ENCODE measurements around the gene SORCS3.

Gene SORCS3

DNA sequence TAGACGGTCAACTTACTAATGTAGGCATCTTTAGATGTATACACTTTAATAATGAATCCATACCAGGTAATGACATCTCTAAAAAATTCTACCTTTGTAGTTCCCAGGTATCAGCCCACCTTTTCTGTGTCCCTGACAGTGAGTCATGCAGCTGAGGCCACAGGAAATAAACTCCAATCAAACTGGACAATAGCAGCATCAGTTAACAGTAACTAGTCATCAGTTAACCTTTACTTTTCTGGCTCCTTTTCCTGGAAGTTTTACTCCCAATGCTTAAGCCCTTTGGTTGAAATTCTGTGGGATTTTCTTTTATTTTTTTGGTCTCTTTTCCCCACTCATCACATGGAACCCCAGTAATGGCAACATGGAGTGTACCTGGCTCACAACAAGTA is 617.6 kb downstream of the SORCS3 start:
- TF ChIP-seq, protein P1, sequence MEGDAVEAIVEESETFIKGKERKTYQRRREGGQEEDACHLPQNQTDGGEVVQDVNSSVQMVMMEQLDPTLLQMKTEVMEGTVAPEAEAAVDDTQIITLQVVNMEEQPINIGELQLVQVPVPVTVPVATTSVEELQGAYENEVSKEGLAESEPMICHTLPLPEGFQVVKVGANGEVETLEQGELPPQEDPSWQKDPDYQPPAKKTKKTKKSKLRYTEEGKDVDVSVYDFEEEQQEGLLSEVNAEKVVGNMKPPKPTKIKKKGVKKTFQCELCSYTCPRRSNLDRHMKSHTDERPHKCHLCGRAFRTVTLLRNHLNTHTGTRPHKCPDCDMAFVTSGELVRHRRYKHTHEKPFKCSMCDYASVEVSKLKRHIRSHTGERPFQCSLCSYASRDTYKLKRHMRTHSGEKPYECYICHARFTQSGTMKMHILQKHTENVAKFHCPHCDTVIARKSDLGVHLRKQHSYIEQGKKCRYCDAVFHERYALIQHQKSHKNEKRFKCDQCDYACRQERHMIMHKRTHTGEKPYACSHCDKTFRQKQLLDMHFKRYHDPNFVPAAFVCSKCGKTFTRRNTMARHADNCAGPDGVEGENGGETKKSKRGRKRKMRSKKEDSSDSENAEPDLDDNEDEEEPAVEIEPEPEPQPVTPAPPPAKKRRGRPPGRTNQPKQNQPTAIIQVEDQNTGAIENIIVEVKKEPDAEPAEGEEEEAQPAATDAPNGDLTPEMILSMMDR (IDR thresholded peaks at IDR 0.05): no peak
- H3K4me3 ChIP-seq (ENCODE audit: low read depth in 1 of 2, low read length in 1 of 2): no peak overlapping the region
- H3K27me3 ChIP-seq: no peaks in the 10 kb centered on the region
- no peaks in the 10 kb centered on the region for H3K9me3 ChIP-seq
- H3K36me3 ChIP-seq: no peaks in the 10 kb centered on the region
- H3K4me1 ChIP-seq (ENCODE audit: control insufficient read depth in 1 of 2, insufficient read depth in 1 of 2, low read depth in 1 of 2, low read length in 1 of 2): no peaks in the 10 kb centered on the region
- H3K27ac ChIP-seq: no peak overlapping the region

DNA sequence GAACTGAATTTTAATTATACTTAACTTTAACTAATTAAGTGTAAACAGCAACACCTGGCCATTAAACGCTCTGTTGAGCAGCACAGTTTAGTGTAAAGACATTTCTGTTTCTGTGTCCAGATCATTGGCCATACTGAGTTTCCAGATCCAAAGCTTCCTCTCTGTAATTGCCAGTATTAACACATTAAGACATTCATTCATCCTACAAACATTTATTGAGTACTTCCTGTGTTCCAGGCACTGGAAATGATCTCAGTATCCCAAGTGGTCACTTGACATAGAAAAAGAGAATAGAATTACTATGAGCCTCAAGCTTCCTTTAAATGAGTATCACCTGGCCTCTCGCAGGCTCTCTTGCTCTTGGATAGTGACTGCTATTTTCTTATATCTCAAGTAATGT is 618.1 kb downstream of the SORCS3 start:
- H3K27me3 ChIP-seq: no peaks in the 10 kb centered on the region
- H3K9me3 ChIP-seq: no peaks in the 10 kb centered on the region
- TF ChIP-seq, protein P1 (IDR thresholded peaks at IDR 0.05): no peak
- H3K27ac ChIP-seq: no peak overlapping the region
- no peak overlapping the region for H3K4me3 ChIP-seq (ENCODE audit: low read depth in 1 of 2, low read length in 1 of 2)
- no peaks in the 10 kb centered on the region for H3K4me1 ChIP-seq (ENCODE audit: control insufficient read depth in 1 of 2, insufficient read depth in 1 of 2, low read depth in 1 of 2, low read length in 1 of 2)
- no peaks in the 10 kb centered on the region for H3K36me3 ChIP-seq

DNA sequence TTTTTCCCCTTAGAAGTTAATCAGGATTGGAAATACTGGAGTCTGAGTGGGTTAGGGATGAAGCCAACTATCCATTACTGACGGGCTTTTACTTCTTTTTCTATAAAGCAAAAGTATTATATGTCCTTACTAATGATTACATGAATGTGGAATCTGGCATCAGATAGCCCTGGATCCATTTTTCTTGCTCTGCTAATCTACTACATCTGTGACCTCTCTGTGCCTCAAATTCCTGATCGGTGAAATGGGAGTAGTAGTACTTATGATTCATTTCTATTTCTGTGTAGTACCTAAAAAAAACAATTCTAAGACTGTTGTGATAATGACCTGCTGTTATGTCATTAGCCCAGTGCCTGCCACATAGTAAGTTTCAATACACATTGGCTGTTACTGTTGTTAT is 621.6 kb downstream of the SORCS3 start:
- H3K4me1 ChIP-seq (ENCODE audit: control insufficient read depth in 1 of 2, insufficient read depth in 1 of 2, low read depth in 1 of 2, low read length in 1 of 2): no peaks in the 10 kb centered on the region
- H3K4me3 ChIP-seq (ENCODE audit: low read depth in 1 of 2, low read length in 1 of 2): no peak overlapping the region
- no peaks in the 10 kb centered on the region for H3K36me3 ChIP-seq
- no peaks in the 10 kb centered on the region for H3K9me3 ChIP-seq
- no peaks in the 10 kb centered on the region for H3K27me3 ChIP-seq
- TF ChIP-seq, protein P1 (IDR thresholded peaks at IDR 0.05): no peak
- H3K27ac ChIP-seq: no peak overlapping the region

DNA sequence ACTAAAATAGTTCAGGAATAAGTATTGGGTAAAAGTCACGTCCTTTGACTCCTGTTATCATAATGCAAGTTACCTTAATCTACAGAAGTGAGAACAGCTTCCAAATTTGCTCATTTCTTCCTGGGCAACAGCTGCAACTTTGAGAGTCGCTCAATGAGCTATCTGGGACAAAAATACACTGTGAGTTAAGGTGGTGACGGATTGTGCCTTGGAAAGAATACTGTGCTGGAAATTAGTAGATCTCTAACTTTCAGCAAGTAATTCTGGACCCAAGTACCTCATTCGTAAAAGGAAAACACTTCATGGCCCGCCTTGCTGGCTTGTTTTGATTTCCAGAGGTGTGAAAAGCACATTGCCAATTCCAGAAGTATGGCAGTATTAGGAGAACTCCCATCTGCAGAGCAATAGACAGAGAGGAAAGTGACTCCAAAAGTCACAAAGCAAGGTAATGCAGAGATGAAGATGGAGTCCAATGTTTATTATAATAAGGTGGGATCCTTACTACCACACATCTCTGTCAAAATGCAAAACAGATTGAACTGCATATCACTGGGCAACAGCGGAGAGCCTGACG is 626.0 kb downstream of the SORCS3 start:
- no peaks in the 10 kb centered on the region for H3K9me3 ChIP-seq
- H3K27ac ChIP-seq: no peak overlapping the region
- no peaks in the 10 kb centered on the region for H3K27me3 ChIP-seq
- no peaks in the 10 kb centered on the region for H3K36me3 ChIP-seq
- TF ChIP-seq, protein P1 (IDR thresholded peaks at IDR 0.05): no peak
- H3K4me1 ChIP-seq (ENCODE audit: control insufficient read depth in 1 of 2, insufficient read depth in 1 of 2, low read depth in 1 of 2, low read length in 1 of 2): no peaks in the 10 kb centered on the region
- no peak overlapping the region for H3K4me3 ChIP-seq (ENCODE audit: low read depth in 1 of 2, low read length in 1 of 2)

DNA sequence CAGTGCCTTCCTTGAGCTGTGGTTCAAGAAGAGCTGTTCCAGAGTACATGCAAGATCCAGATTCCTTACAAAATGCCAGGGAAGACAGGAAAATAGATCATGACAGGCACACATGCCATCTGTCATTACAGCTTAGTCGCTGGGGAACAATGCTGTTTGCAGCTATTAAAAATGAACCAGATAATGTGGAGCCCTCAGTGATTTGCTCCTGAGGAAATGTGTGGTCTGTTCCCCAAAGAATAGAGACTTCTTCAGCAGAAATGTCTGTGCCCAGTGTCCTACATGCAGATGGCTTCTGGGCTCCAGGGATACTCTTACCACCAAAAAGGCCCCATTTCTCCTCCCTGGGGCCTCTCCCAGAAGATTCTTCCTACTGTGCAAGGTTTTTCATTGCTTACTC is 627.9 kb downstream of the SORCS3 start:
- H3K27ac ChIP-seq: no peak overlapping the region
- H3K36me3 ChIP-seq: no peaks in the 10 kb centered on the region
- H3K4me3 ChIP-seq (ENCODE audit: low read depth in 1 of 2, low read length in 1 of 2): no peak overlapping the region
- no peaks in the 10 kb centered on the region for H3K27me3 ChIP-seq
- TF ChIP-seq, protein P1 (IDR thresholded peaks at IDR 0.05): no peak
- H3K4me1 ChIP-seq (ENCODE audit: control insufficient read depth in 1 of 2, insufficient read depth in 1 of 2, low read depth in 1 of 2, low read length in 1 of 2): no peaks in the 10 kb centered on the region
- no peaks in the 10 kb centered on the region for H3K9me3 ChIP-seq

DNA sequence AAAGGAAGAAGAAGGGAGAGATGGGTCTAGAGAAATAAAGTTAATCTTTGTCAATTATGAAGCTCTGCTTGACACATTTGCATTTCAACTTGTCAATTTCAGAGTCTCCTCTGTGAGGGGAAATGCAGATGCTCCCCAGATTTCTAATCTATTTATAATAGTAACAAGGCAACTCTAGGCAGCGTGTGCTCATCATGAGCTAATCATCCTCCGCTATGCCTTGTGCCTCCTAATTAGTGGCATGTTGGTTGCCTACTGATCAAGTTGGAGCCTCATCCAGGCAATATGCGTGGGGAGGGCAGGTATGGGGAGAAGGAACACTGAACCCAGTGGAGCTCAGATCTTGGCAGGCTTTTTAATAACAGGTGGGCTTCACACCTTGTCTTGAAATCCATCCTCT is 628.6 kb downstream of the SORCS3 start:
- Histone ChIP-seq H3K27ac (no peak overlapping the region), H3K36me3 (no peaks in the 10 kb centered on the region), H3K4me1 (ENCODE audit: control insufficient read depth in 1 of 2, insufficient read depth in 1 of 2, low read depth in 1 of 2, low read length in 1 of 2) (no peaks in the 10 kb centered on the region), H3K9me3 (no peaks in the 10 kb centered on the region), H3K4me3 (ENCODE audit: low read depth in 1 of 2, low read length in 1 of 2) (no peak overlapping the region), H3K27me3 (no peaks in the 10 kb centered on the region)
- TF ChIP-seq, protein P1 (IDR thresholded peaks at IDR 0.05): no peak

Data from neutrophil (primary cell).